ENCODE results near the gene AGAP1.

DNA sequence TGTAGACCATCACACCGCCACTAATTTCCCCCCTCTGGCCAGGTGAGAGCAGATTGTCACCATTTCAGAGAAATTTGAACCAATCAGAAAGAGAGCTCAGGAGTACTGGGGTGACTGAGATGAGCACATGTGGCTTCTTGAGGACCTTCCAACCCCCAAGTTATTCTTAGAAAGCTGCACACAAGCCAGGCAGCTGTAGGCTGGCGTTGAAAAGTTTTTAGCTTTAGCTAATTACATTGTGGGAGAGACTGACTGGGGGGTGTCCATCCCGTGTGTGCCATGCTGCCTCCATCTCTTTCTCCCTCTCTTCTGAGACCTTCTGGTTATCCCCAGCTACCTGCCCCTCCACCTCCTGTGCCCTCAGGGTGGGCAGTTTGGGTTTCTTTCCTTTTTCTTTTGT, 154.0 kb downstream of the AGAP1 start:
- TF ChIP-seq CTCF (IDR thresholded peaks at IDR 0.05) (no peak), POLR2A (IDR thresholded peaks at IDR 0.05) (no peak)
